Stimulated activated CD4-positive, alpha-beta T cell treated with anti-CD3 and anti-CD28 coated beads, Interleukin-4, amount 100 ng/mL, for 24 hours (primary cell): Measurements from ENCODE around the gene GMDS.
"Not testable (repeated sequence)": the region's sequence is repeated elsewhere in the genome, so short reads cannot be mapped to it uniquely, and the experiment has no call there.

Source experiments
- DNase-seq: peaks from one replicate; pipeline ENCODE4 v3.0.0-alpha.2; 2020

The GMDS gene

GRCh38 chr6:1849691-1850090 is 395.7 kb downstream of the GMDS start:
- no peak for DNase-seq

- no peak for DNase-seq
Measured at GRCh38 chr6:1848752-1849151, 396.7 kb downstream of the GMDS start.

- DNase-seq: no peak
Measured at GRCh38 chr6:1846611-1847010, 398.8 kb downstream of the GMDS start.

GRCh38 chr6:1845543-1845942 is 399.9 kb downstream of the GMDS start:
- not testable (repeated sequence) for DNase-seq

GRCh38 chr6:1842334-1842733 is 403.1 kb downstream of the GMDS start:
- no peak for DNase-seq

- no peak for DNase-seq
Measured at GRCh38 chr6:1841136-1841535, 404.3 kb downstream of the GMDS start.

GRCh38 chr6:1840491-1841121 is 404.8 kb downstream of the GMDS start:
- DNase-seq: no peak

GRCh38 chr6:1839361-1839760 is 406.0 kb downstream of the GMDS start:
- no peak for DNase-seq

GRCh38 chr6:1838604-1839213 is 406.7 kb downstream of the GMDS start:
- no peak for DNase-seq

GRCh38 chr6:1837826-1838225 is 407.6 kb downstream of the GMDS start:
- no peak for DNase-seq

- no peak for DNase-seq
Measured at GRCh38 chr6:1836690-1837089, 408.7 kb downstream of the GMDS start.

- no peak for DNase-seq
Measured at GRCh38 chr6:1834646-1835516, 410.5 kb downstream of the GMDS start.

- no peak for DNase-seq
Measured at GRCh38 chr6:1834207-1834606, 411.2 kb downstream of the GMDS start.

- no peak for DNase-seq
Measured at GRCh38 chr6:1832844-1833787, 412.3 kb downstream of the GMDS start.

GRCh38 chr6:1832358-1832757 is 413.0 kb downstream of the GMDS start:
- DNase-seq: no peak

GRCh38 chr6:1827984-1828793 is 417.2 kb downstream of the GMDS start:
- DNase-seq: no peak

GRCh38 chr6:1825926-1826325 is 419.5 kb downstream of the GMDS start:
- no peak for DNase-seq

GRCh38 chr6:1825277-1825676 is 420.1 kb downstream of the GMDS start:
- no peak for DNase-seq

- no peak for DNase-seq
Measured at GRCh38 chr6:1821513-1822183, 423.8 kb downstream of the GMDS start.

- DNase-seq: no peak
Measured at GRCh38 chr6:1821164-1821512, 424.3 kb downstream of the GMDS start.

- no peak for DNase-seq
Measured at GRCh38 chr6:1820714-1821113, 424.7 kb downstream of the GMDS start.

- no peak for DNase-seq
Measured at GRCh38 chr6:1820165-1820564, 425.2 kb downstream of the GMDS start.
